Measurements from ENCODE around the gene HDGFL2. TPM values are rescaled to one million over a fixed set of nuclear protein-coding genes. Genes with fewer than 3 reads are reported as not detected.

Gene HDGFL2
- total RNA-seq, 1 experiment from 2014 or later, result 108 TPM

DNA sequence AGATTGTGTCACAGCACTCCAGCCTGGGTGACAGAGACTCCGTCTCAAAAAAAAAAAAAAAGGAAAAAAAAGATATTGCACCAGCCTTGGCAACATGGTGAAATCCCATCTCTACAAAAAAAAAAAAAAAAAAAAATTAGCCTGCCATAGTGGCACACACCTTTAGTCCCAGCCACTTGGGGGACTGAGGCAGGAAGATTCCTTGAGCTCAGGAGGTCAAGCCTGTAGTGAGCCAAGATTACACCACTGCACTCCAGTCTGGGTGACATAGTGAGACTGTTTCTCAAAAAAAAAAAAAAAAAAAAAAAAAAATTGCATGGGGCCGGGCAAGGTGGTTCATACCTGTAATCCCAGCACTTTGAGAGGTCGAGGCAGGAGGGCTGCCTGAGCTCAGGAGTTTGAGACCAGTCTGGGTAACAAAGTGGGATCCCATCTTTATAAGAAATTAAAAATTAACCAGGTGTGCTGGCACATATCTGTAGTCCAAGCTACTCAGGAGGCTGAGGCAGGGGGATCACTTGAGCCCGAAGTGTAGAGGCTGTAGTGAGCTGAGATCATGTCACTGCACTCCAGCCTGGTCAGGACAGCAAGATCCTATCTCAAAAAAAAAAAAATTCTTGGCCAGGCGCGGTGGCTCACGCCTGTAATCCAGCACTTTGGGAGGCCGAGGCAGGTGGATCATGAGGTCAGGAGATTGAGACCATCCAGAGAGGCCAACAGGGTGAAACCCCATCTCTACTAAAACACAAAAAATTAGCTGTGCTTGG lies 7.1 kb upstream of the HDGFL2 start:
- Histone ChIP-seq H3K27me3 (ENCODE audit: insufficient read depth, low read length) (no peaks in the 10 kb centered on the region), H2AK5ac (ENCODE audit: insufficient read length, low read length) (no peak overlapping the region), H3K14ac (ENCODE audit: insufficient read depth, low read length) (no peak overlapping the region), H3K4me2 (ENCODE audit: insufficient read depth, insufficient read length, low read length) (no peak overlapping the region), H3K4ac (ENCODE audit: low read depth, low read length) (no peak overlapping the region), H3K27ac (ENCODE audit: insufficient read length, low read depth, low read length) (no peak overlapping the region), H3K23ac (ENCODE audit: insufficient read length, low read depth, low read length) (no peak overlapping the region), H4K8ac (replicated peaks; ENCODE audit: insufficient read length, low read depth, low read length) (no peak overlapping the region), H4K20me1 (ENCODE audit: control insufficient read depth, insufficient read depth, insufficient read length) (no peaks in the 10 kb centered on the region), H2BK5ac (ENCODE audit: insufficient read length, low read length) (no peak overlapping the region), H2BK12ac (ENCODE audit: insufficient read length, low read depth, low read length) (no peak overlapping the region), H4K91ac (ENCODE audit: insufficient read length, low read depth, low read length) (no peak overlapping the region), H3K9ac (ENCODE audit: extremely low read depth, insufficient read length, low read length) (no peak overlapping the region), H2BK120ac (ENCODE audit: low read depth, low read length, poor library complexity, severe bottlenecking) (no peak overlapping the region), H3K79me2 (ENCODE audit: insufficient read depth, low read length) (no peaks in the 10 kb centered on the region), H3K4me1 (ENCODE audit: insufficient read depth, low read length) (no peaks in the 10 kb centered on the region), H3K9me3 (ENCODE audit: control insufficient read depth, low read depth, low read length) (no peaks in the 10 kb centered on the region), H3K56ac (ENCODE audit: insufficient read length, low read depth, low read length) (no peak overlapping the region), H4K5ac (ENCODE audit: insufficient read length, low read depth, low read length) (no peak overlapping the region), H3K18ac (ENCODE audit: insufficient read length, low read depth, low read length) (no peak overlapping the region), H2AFZ (ENCODE audit: low read length) (no peak overlapping the region), H3T11ph (ENCODE audit: low read length) (no peak overlapping the region), H2BK20ac (ENCODE audit: low read depth, low read length, poor library complexity, severe bottlenecking) (no peak overlapping the region), H3K79me1 (ENCODE audit: insufficient read depth, low read depth, low read length, poor library complexity, severe bottlenecking) (no peaks in the 10 kb centered on the region), H3K23me2 (ENCODE audit: insufficient read length, low read depth, low read length, poor library complexity, severe bottlenecking) (no peaks in the 10 kb centered on the region), H2BK15ac (ENCODE audit: low read depth, low read length) (no peak overlapping the region)
- Mint-ChIP-seq H3K9me3 (no peaks in the 10 kb centered on the region; a peak in 1 of 5 replicates), H3K4me3 (no peak overlapping the region), H3K27me3 (ENCODE audit: low read depth) (peaks cover 6% of the 10 kb centered on the region), H3K4me1 (no peaks in the 10 kb centered on the region), H3K27ac (no peak overlapping the region), H3K36me3 (ENCODE audit: insufficient read depth in 1 of 3, low read depth in 3 of 3) (no peaks in the 10 kb centered on the region)
- no CpG with 5 or more reads among the region's 8 CpGs for WGBS (ENCODE audit: extremely low coverage, insufficient read length, low lambda C conversion rate)
- DNase-seq, result no peak
- TF ChIP-seq, protein P1, sequence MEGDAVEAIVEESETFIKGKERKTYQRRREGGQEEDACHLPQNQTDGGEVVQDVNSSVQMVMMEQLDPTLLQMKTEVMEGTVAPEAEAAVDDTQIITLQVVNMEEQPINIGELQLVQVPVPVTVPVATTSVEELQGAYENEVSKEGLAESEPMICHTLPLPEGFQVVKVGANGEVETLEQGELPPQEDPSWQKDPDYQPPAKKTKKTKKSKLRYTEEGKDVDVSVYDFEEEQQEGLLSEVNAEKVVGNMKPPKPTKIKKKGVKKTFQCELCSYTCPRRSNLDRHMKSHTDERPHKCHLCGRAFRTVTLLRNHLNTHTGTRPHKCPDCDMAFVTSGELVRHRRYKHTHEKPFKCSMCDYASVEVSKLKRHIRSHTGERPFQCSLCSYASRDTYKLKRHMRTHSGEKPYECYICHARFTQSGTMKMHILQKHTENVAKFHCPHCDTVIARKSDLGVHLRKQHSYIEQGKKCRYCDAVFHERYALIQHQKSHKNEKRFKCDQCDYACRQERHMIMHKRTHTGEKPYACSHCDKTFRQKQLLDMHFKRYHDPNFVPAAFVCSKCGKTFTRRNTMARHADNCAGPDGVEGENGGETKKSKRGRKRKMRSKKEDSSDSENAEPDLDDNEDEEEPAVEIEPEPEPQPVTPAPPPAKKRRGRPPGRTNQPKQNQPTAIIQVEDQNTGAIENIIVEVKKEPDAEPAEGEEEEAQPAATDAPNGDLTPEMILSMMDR (conservative IDR thresholded peaks at IDR 0.05), result no peak

Measured in H9 (cell line).